Measurements from ENCODE around the gene SLC28A3.

- TF ChIP-seq CTCF (conservative IDR thresholded peaks at IDR 0.05) (no peak), EZH2 (IDR thresholded peaks at IDR 0.05; ENCODE audit: low read depth) (no peak)
These were observed 43.3 kb downstream of the SLC28A3 start for GRCh38 chr9:84297162-84297821.
